Testis (tissue), 2 donors: Measurements from ENCODE around the gene ZNF254.

Source experiments
- CTCF ChIP-seq, 3 experiments: fragments of 450-650 bp in 2 of 3; fragments of 200-600 bp in 1 of 3; sonication (generic) in 1 of 3; IDR thresholded peaks; one replicate each; pipeline ENCODE4 v1.5.1; 2016 to 2019; ENCODE audit warnings: antibody characterized with exemption in 3 of 3, mild to moderate bottlenecking in 2 of 3, moderate library complexity in 1 of 3
- POLR2A ChIP-seq: fragments of 450-650 bp; IDR thresholded peaks from one replicate; pipeline ENCODE4 v1.6.1; 2017; ENCODE audit warnings: antibody characterized with exemption, mild to moderate bottlenecking, moderate library complexity

- no peak for TF ChIP-seq CTCF (IDR thresholded peaks at IDR 0.05)
- TF ChIP-seq POLR2A = no peak
Observed at GRCh38 chr19:24074720-24075454, 12.1 kb upstream of the ZNF254 start.
